GM23338 (cell line): ENCODE results near the gene PARP2.

ENCODE experiments used
- CREB1 ChIP-seq: fragments of 250-450 bp; sonication (Bioruptor Pico); IDR thresholded peaks from 2 replicates; pipeline ENCODE4 v1.5.0; 2020; ENCODE audit warnings: low read depth, mild to moderate bottlenecking, moderate library complexity
- CTCF ChIP-seq, 2 experiments: fragments of 200-600 bp in 1 of 2; sonication (generic) in 1 of 2; conservative IDR thresholded peaks; 2 replicates each; pipeline versions ENCODE4 v1.5.1 to v1.6.1; 2016 to 2017; ENCODE audit warnings: antibody characterized with exemption in 2 of 2, low read depth in 2 of 2, mild to moderate bottlenecking in 2 of 2, moderate library complexity in 1 of 2
- ETS1 ChIP-seq: IDR thresholded peaks from 2 replicates; pipeline ENCODE4 v1.6.1; 2016; ENCODE audit warnings: antibody characterized with exemption
- EZH2 ChIP-seq: fragments of 200-600 bp; sonication (generic); IDR thresholded peaks from one replicate; pipeline ENCODE4 v1.8.0; 2017; ENCODE audit warnings: antibody characterized with exemption, mild to moderate bottlenecking, low read depth; ENCODE audit not compliant: unreplicated experiment
- EZH2phosphoT487 ChIP-seq: fragments of 200-600 bp; sonication (generic); IDR thresholded peaks from one replicate; pipeline ENCODE4 v1.8.1; 2018; ENCODE audit warnings: antibody characterized with exemption; ENCODE audit not compliant: unreplicated experiment
- JUNB ChIP-seq: IDR thresholded peaks from one replicate; pipeline ENCODE4 v1.6.1; 2016; ENCODE audit warnings: antibody characterized with exemption; ENCODE audit not compliant: unreplicated experiment
- NANOG ChIP-seq: IDR thresholded peaks from 2 replicates; pipeline ENCODE4 v1.6.1; 2016; ENCODE audit warnings: antibody characterized with exemption, borderline replicate concordance
- POLR2AphosphoS5 ChIP-seq: IDR thresholded peaks from 2 replicates; pipeline ENCODE4 v1.6.1; 2016; ENCODE audit warnings: antibody characterized with exemption, low read depth
- REST ChIP-seq: IDR thresholded peaks from one replicate; pipeline ENCODE4 v1.6.1; 2018; ENCODE audit warnings: antibody characterized with exemption; ENCODE audit not compliant: unreplicated experiment
- STAT1 ChIP-seq: IDR thresholded peaks from one replicate; pipeline ENCODE4 v1.6.1; 2016; ENCODE audit warnings: antibody characterized with exemption; ENCODE audit not compliant: unreplicated experiment
- ZNF114 ChIP-seq: fragments of 250-450 bp; sonication (Bioruptor Pico); IDR thresholded peaks from 2 replicates; pipeline ENCODE4 v1.5.0; 2020; ENCODE audit warnings: mild to moderate bottlenecking, moderate library complexity
- ZNF331 ChIP-seq: fragments of 250-450 bp; sonication (Bioruptor Pico); IDR thresholded peaks from 2 replicates; pipeline ENCODE4 v1.5.0; 2020; ENCODE audit warnings: low read depth, mild to moderate bottlenecking, moderate library complexity
- ZNF462 ChIP-seq: fragments of 250-450 bp; sonication (Bioruptor Pico); IDR thresholded peaks from 2 replicates; pipeline ENCODE4 v1.5.0; 2020; ENCODE audit warnings: mild to moderate bottlenecking, moderate library complexity

- no peak for TF ChIP-seq CTCF (conservative IDR thresholded peaks at IDR 0.05; ENCODE audit: low read depth in 2 of 2)
- TF ChIP-seq CREB1 (CRISPR knock-in tag): no peak
- no peak for TF ChIP-seq JUNB
- no peak for TF ChIP-seq REST
- TF ChIP-seq EZH2: no peak
- no peak for TF ChIP-seq ETS1
- no peak for TF ChIP-seq POLR2AphosphoS5
- TF ChIP-seq NANOG: no peak
- TF ChIP-seq ZNF331 (CRISPR knock-in tag): no peak
- no peak for TF ChIP-seq STAT1
- no peak for TF ChIP-seq EZH2phosphoT487
- TF ChIP-seq ZNF462 (CRISPR knock-in tag): no peak
- TF ChIP-seq ZNF114 (CRISPR knock-in tag): no peak
Measured at GRCh38 chr14:20294636-20295035, 48.8 kb upstream of the PARP2 start.
